GM21529 (cell line): Measurements from ENCODE around the gene UBE3C.

Experiments
- ATAC-seq: cut with Tn5 transposase; IDR thresholded peaks from one replicate; pipeline ENCODE4 v1.9.1; 2021; ENCODE audit not compliant: unreplicated experiment

Gene UBE3C

DNA sequence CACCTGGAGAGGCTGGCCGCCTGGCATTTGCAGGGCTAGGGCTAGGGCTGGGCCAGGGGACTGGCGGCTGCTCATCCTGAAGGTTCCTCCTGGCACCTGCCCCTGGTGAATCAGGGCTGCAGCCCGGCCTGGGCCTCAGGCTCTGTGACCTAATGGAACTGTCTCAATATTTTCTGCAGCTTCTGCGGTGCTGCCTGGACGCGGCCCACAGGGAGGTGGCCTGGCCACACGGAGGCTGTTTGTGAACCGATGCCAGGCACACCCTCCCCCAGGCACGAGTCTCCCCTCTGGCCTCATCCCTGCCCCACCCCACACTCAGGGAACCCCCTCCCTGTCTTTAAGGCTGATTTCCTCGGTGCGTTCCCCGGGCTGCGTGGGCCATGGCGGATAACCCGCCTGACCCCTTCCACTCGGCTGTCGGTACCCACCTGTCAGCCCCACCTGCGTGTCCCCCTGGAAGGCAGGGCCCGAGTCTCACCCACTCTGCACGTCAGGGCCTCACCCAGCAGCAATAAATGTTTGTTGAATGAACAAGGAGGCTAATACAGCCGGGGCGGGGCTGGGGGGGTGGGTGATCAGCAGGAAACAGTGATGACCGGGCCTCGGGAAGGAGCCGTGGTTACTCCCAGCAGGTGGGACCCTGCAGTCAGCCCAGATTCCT is 143.5 kb downstream of the UBE3C start:
- ATAC-seq, result no peak

DNA sequence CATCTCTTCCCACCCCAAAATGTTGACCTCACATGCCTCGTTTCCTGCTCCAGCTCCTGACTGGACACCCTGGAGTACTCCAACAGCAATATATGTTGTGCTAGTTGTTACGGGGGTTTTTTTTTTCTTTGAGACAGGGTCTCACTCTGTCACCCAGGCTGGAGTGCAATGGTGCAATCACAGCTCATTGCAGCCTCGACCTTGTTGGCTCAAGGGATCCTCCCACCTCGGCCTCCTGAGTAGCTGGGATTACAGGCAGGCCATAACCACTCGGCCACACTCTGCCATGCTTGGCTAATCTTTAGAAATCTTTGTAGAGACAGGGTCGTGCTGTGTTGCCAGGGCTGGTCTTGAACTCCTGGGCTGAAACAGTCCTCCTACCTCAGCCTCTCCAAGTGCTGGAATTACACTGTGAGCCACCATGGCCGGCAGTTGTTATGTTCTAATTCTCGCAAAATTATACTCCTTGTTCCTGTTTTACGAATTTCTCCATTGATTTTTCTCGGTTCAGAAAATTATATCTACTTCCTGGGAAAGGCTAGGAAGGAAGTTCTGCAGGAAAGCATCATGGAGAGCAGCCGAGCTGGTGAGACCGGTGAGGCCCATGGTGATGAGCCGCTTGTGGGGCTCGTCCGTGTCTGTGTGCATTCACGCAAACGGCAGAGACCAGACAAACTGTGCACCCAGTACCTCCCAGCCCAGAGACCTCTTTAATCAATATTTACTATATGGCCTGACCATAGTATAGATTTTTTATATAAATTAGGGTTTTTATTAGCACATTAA is 145.7 kb downstream of the UBE3C start:
- ATAC-seq, result no peak

DNA sequence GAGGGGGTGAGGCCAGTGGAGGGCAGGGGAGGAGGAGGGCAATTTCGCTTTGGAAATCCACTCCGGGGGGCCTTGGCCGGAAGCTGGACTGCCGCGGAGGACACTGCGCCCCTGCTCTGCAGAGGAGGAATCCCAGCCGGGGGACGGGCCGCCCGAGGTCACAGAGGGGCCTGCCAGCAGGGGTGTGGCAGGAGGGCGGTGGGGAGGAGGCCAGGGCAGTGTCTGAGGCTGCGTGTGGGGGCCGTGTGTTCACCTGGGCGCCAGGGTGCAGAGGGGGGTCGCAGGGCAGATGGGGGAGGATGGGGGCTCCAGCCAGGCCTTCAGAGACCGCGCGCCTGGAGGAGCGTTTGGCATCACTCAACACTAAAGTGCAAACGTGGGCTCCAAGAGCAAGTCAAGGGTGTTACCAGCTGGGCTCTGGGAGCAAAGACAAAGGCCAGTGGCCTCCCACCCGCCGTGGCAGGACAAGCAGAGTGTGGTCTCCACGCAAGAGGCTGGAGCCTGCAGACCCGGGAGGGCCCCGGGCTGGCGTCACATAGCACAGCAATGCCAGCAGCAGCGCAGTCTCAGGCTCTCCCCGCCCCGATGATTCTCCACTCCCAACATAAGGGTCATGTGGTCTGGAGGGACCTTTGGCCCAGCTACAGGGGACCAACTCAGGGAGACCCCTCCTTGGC is 152.8 kb downstream of the UBE3C start:
- no peak for ATAC-seq

DNA sequence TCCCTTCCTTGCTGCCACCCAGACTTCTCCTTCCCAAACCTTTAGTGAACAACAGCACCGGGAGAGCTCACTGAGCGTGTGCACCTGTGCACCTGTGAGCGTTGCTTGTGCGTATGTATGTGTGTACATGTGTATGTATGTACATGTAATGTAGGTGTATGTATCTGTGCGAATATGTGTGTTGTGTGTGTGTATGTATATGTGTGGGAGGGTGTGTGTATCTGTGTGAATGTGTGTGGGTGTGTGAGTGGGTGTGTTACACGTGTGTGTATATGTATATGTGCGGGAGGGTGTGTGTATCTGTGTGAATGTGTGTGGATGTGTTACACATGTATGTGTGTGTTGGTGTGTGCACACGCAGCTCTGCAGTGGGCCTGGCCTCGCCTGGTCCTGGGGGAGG is 153.5 kb downstream of the UBE3C start:
- ATAC-seq, result no peak

DNA sequence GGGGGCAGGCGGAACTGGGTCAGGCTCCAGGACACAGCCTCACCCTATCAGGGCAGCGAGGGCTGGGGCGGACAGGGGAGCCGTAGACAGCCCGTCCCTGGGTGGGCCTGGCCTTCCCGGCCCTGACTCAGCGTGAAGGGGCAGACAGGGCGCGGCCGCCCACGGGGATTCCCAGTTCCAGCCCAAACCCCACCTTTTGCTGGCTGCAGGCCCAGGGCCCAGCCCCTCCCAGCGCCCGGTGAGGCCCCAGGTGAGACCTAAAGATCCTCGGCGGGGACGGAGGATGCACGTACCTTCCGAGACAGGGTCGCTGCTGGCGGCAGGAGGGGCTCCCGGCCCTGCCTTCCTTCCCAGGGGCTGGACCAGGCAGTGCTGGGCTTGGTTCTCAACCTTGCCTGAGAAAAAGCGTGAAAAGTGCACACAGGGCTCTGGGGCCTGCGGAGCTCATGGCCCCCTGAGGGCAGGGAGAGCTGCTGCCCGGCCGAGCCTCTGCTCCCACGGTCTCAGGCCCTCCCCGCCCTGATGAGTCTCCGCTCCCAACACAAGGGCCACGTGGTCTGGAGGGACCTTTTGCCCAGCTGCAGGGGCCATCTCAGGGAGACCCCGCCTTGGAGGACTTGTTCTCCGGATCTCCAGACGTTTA is 154.2 kb downstream of the UBE3C start:
- no peak for ATAC-seq

DNA sequence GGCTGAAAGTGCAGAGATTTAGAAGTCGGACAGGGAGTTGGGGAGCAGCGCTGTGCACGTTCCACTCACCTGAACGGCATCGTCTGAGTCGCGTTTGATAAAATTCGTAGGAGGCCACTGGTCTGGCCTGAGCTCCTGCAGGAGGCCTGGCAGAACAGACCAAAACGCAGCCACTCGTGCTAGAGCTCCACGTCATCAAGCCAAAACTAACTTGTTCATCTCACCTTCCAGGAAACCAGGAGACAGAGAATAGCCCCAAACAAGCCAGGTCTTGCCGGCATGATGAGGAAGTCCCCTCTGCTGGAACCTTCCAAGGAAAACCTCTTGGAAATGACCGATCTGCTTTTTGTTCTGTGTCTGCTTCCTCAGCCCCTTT is 154.7 kb downstream of the UBE3C start:
- ATAC-seq, result no peak

DNA sequence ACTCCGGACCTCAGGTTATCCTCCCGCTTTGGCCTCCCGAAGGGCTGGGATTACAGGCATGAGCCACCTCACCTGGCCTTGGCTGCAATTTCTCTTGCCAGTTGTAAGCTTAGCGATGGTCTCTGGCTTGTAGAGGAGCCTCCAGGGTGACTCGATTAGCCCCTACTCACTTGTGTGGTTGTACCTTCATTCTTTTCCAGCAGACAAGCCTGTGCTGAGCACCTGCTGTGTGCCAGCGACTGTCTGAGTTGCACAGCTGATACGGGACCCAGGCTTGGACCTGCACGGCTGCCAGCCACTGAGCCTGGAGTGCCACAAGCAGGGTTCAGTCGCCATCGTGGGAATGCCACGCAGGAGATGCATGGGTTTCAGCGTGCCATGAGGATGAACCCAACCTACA is 156.0 kb downstream of the UBE3C start:
- ATAC-seq, result no peak

DNA sequence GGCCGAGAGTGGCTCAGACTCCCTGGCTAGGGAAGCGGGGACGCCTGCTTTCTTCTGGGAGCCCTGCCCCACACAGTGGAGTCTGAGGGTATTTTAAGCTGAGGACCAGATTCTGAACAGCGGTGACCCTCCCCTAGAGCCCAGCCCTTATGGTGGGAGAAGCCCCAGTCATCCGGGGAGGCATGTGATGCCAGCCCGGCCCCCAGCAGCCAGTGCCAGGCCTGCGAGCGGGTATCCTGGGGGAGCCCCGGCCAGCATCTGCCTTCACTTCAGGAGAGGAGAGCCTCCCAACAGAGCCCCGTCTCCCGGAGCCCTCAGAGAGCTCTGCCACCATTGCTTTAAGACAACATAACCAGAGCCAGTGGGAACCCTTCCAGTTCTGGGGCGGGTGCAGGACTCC is 156.6 kb downstream of the UBE3C start:
- ATAC-seq, result no peak

DNA sequence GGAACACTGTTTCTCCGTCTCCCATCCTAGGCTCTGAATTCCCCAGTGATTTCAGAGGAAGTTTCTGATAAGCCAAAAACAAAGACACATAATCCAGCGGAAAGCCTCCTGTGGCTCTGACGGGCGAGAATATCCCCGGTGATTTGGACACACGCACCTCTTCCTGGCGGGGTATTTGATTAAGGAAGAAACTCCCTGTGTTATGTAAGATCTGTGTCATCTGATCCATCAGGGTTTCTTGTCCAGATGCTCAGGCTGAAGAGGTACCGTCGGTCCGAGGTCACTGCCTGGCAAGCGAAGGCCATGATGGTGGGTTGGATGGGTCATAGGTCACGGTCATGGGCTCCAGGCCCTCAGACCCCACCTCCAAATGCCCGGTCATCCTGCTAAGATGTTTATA is 158.5 kb downstream of the UBE3C start:
- ATAC-seq, result no peak

DNA sequence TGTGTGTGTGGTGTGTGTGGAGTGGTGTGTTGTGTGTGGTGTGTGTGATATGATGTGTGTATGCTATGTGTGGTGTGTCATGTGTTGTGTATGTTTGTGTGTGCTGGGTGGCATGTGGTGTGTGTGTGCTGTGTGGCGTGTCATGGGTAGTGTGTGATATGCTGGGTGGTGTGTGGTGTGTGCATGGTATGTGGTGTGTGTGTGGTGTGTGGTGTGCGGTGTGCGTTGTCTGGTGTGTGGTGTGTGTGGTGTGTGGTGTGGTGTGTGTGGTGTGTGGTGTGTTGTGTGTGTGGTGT is 160.5 kb downstream of the UBE3C start:
- no peak for ATAC-seq

DNA sequence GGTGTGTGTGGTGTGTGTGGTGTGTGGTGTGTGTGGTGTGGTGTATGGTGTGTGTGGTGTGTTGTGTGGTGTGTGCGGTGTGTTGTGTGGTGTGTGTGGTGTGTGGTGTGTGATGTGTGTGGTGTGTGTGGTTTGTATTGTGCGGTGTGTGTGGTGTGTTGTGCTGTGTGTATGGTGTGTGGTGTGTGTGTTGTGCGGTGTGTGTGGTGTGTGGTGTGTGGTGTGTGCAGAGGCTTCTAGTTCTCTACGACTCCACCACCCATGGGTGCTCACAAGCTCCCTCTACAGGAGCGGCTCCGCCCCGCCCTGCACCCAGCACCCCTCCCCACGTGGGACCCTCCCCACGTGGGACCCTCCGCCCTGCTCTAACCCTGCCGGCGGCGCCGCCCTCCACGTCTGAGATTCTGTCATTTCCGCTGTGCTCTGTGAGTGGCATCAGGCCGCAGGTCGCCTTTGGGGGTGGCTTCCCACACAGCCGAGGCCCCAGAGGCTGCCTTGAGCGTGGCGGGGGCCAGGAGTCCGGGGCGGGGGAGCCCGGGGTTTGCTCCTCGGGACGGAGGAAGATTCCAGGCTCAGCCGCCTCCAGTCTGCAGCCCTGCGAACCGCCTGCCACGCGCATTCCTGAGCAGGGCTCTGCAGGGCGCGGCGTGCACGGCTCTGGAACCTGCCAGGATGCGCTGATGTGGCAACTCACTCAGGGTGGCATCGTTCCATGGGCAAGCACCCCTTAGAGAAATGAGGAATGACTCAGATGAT is 161.1 kb downstream of the UBE3C start:
- ATAC-seq, result no peak

DNA sequence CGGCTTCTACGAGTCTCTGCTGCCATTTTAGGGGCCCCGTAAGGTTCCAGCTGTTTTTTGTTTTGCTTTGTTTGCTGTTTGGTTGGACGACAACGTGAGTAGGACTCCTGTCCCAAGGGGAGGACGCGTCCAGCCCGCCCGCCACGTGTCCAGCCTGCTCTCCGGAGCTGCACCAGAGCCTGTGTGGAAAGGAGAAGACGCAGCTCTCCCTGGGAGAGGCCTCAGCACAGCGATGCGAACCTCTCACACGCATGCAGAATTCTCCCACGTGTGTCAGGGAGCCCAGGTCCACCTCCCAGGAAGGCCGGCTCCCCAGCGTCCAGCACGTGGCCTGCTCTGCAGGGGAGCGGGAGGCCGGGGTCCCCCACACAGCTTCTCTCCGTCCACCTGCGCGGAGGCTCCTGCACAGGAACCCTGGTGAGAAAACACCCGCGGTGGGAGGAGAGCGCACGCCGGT is 161.7 kb downstream of the UBE3C start:
- ATAC-seq, result no peak

DNA sequence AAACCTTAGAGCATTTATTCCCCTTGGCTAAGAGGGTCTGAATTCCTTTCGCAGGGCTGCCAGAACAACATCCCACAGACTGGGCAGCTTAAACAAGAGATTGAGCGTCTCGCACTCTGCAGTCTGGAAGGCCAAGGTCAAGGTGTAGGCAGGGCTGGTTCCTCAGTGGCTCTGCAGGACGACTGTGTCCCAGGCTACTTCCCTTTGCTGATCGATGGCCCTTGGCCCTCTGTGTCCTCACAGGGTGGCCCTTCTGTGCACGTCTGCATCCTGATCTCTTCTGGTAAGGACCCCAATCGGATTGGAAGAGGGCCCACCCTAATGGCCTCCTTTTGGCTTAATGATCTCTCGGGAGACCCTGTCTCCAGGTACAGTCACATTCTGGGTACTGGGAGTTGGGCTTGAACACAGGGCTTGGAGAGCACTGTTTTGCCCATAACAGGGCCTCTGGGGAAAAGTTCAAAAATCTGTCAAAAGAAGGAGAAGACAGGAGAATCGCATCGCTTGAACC is 162.9 kb downstream of the UBE3C start:
- ATAC-seq, result no peak

DNA sequence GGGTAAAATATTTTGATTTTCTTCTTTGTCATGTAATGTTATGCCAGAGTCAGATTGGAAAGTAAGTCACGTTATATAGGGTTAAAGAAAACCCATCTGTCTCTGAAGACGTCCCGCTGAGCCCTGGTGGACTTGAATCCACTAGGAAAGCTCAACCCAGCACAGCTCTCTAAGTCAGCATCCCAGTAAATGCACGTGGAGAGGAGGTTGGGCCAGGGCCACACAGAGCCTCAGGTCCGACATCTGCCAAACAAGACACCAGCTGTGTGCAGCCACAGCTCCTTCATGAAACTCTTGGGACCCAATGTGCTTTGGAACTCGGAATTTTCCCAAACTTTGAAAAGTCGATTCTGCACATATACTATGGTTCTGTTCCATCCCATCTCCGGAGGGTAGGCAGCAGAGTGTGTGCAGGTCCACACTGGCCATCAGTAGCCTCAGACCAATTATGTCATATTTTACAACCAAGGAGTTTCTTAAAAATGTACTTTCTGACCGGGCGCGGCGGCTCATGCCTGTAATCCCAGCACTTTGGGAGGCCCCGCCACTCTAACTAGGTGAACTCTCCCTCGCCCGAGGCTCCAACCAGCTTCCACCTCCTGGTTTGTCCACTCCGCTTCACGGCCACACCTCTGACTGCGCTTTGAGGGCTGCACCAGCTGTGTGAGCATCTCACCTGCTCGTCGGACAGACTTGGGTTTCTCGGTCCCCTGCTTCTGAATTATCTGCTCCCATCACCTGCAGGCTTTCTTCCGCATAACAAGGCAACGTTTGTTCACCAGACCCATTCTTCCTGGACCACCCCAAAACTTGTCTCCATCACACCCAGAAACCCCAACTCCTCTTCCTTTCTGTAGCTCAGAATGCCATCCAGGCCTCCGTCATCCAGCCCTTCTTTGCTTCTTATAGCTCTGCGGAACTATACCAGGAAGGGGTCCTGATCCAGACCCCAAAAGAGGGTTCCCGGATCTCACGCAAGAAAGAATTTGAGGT is 168.4 kb downstream of the UBE3C start:
- no peak for ATAC-seq

DNA sequence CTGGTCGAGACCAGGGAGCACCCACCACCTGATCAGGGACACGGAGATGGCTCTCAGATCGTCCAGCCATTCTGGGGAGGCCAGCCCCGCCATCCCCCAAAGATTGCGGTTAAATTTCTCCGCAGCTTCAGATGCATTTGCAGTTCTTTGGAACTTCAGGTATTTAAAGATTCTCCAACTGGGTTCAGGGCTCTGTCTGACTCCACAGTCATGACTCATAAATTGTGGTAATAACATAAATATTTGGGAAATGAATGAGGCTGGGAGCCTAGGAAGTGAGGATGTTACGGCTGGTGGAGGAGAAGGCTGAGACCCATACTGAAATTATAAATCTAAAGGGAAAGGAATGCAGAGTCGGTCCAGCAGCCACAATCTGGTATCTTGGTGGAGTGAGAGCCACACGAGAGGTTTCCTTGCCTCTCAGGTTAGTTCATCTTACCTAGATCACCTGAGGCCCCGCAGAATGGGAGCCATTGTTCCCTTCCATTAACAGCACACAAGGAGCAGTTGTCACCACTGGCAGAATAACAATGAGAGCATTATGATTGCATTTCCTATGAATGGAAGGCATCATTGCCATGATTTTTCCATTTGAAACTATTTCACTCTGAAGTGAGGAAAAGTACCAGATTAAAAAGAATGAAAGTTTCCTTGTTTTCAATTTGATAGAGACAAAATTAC is 171.4 kb downstream of the UBE3C start:
- no peak for ATAC-seq

DNA sequence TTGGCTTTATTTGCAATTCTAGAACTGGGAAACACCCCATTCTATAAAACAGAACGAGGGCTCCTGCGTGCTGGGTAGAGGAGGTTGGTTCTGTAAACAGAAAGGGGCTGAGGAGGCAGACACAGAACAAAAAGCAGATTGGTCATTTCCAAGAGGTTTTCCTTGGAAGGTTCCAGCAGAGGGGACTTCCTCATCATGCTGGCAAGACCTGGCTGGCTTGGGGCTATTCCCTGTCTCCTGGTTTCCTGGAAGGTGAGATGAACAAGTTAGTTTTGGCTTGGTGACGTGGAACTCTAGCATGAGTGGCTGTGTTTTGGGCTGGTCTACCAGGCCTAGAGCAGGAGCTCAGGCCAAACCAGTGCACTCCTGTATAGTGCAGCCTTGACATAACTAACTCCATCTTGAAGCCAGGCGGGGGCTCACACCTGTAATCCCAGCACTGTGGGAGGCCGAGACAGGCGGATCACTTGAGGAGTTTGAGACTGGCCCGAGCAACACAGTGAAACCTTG is 172.0 kb downstream of the UBE3C start:
- no peak for ATAC-seq

DNA sequence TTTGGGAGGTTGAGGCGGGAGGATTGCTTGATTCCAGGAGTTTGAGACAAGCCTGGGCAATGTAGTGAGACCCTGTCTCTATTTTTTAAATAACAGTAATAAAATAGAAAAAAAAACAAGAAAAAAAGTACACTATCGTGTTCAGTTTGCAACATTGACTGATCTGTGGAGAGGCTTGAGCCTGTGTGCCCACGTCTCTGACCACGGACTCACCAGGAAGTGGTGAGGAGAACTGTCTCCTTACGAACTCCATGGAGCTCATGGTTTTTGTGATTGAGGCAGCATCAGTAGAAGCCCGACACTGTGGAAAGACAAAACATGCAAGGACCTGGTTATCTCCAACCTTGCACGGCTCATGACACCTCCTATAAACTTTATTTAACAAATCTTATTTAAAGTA is 174.2 kb downstream of the UBE3C start:
- no peak for ATAC-seq

DNA sequence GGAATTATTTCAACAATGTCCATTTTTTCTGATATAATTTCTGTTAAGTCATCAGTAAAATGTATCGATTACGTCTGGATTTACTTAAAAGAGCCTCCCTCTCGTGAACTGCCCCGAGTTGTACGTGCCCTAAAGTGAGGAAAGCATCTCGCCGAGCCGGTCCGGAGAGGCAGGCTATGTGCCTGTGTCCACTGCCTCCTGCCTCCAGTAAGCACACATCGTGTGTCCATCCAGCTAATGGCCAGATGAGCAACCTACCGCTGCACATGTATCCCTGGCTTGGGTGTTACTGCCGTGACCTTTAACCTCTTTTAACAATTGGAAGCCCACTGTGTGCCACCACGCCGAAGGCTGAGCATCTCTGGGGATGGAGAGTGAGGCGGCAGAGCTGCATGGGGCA is 174.9 kb downstream of the UBE3C start:
- no peak for ATAC-seq
